GM19043 (cell line): ENCODE results near the gene RND2.

Experiments
- ATAC-seq: cut with Tn5 transposase; IDR thresholded peaks from one replicate; pipeline ENCODE4 v1.9.1; 2021; ENCODE audit warnings: low read depth; ENCODE audit not compliant: unreplicated experiment

Gene RND2

DNA sequence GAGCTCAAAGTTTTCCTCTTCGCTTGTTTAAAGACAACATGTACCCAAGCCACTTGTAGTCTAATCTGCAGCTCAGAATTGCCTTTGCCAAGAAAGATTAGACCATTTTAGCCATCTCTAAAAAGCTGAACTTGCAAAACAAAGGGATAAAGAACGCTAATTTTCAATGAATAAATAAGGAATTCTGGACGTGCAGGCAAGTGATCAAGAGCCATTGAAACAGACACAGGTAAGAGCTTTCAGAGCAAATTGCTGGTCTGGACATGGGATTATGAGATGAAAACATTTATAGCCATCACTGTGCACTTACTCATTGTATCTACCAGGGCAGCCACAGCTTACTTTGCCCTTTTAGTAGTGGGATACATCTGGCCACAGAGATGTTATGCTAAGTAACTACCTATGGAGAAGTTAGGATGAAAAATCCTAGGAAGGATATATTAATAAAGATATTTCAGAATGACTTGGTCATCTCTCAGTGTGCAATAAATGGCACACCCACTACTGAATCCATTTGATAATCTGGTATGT lies 44.4 kb downstream of the RND2 start:
- ATAC-seq, result no peak

DNA sequence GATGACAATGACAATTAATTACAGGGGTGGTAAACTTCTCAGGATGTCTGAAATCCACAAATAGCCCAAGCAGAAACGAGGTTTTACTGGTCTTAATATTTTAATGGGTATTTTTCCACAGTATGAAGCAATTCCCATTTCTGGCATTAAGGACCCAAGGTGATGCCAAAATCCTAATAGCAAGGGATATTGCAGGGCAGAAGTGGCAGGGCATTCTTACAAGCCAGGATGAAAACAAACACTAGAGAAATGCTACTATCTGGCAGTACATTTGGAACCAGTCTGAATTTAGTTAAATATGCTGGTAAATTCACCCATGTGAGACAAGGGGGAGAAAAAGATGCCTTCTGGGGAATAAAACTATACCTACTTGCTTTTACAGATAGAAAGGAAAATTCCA lies 45.2 kb downstream of the RND2 start:
- ATAC-seq, result no peak

DNA sequence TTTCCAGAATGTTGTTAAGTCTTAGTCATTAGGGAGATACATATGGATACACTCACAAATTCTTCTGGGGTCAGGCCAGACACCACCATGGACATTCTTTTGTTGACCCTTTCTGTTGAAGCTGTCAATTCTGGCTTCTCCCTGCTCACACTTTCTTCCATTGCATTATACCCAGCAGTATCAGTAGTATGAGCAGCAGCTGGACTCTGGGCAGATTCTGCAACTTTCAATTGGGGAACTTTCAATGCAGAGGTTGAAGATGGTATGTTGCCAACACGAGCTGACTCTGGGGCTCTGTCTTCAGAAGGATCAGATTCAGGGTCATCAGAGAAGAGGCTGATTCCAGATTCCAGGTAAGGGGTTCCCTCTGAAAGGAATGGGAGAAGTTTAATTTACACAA lies 45.8 kb downstream of the RND2 start:
- no peak for ATAC-seq

DNA sequence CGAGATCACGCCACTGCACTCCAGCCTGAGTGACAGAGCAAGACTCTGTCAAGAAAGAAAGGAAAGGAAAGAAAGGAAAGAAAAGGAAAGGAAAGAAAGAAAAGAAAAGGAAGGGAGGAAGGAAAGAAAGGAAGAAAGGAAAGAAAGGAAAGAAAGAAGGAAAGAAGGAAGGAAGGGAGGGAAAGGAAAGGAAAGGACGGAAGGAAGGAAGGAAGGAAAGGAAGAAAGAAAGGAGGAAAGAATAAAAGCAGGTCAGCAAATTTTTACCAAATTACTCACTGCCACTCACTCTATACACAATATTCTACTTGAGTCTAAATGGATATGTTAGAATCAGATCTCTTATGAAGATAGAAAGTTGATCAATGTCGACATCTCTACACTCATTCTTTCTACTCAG lies 49.8 kb downstream of the RND2 start:
- no peak for ATAC-seq

DNA sequence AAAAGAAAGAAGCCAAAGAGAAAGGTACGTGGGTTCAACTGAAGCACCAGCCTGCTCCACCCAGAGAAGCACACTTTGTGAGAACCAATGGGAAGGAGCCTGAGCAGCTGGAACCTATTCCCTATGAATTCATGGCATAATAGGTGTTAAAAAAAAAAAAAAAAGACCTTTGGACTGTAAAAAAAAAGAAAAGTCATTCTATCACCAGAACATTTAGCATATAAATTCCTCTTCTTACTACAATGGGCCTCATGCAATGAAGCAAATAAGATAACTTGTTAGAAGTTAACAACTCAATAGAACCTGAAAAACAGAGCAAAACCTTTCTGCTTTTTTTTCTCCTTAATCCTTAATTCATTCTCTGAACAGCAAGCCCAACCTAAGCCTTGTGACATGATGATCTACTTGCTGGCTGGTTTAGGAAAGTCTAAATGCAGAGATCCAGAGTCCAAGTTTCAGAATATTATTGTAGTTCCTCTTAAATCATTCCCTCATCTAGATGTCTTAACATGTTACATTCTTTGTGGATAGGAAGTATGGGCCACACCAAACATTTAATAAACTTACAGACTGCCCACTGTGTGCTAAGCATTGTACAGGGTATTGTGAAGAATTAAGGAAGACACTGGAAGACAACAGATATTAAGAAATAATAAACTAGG lies 54.7 kb downstream of the RND2 start:
- no peak for ATAC-seq
